ENCODE data around the gene GOLGA8A.

GRCh38 chr15:34436956-34437442, 609 bp downstream of the GOLGA8A start:
- TF ChIP-seq CTCF (IDR thresholded peaks at IDR 0.05 in 2 of 3, conservative IDR thresholded peaks at IDR 0.05 in 1 of 3; ENCODE audit: borderline replicate concordance in 1 of 3, insufficient read depth in 1 of 3, low read depth in 2 of 3, low read length in 2 of 3) (no peak), SIN3A (IDR thresholded peaks at IDR 0.05; ENCODE audit: low read depth) (no peak)
